GM15510 (cell line): ENCODE results near the gene B3GNT5.

ENCODE experiments used
- POLR2A ChIP-seq: IDR thresholded peaks from 3 replicates; pipeline ENCODE4 v1.6.1; 2011; ENCODE audit warnings: borderline replicate concordance; ENCODE audit not compliant: insufficient read length; ENCODE audit errors: extremely low read depth

The B3GNT5 gene

GRCh38 chr3:183272142-183272541, 19.1 kb downstream of the B3GNT5 start:
- TF ChIP-seq POLR2A: no peak

- TF ChIP-seq POLR2A: no peak
Observed at GRCh38 chr3:183272791-183273190, 19.7 kb downstream of the B3GNT5 start.

- no peak for TF ChIP-seq POLR2A
Observed at GRCh38 chr3:183274609-183275008, 21.6 kb downstream of the B3GNT5 start.

- TF ChIP-seq POLR2A: no peak
Observed at GRCh38 chr3:183275418-183275817, 22.4 kb downstream of the B3GNT5 start.

- TF ChIP-seq POLR2A: no peak
Observed at GRCh38 chr3:183275937-183276336, 22.9 kb downstream of the B3GNT5 start.

GRCh38 chr3:183277260-183277659, 24.2 kb downstream of the B3GNT5 start:
- TF ChIP-seq POLR2A: no peak

- TF ChIP-seq POLR2A: no peak
Observed at GRCh38 chr3:183278479-183279088, 25.5 kb downstream of the B3GNT5 start.

- TF ChIP-seq POLR2A: no peak
Observed at GRCh38 chr3:183279371-183279770, 26.3 kb downstream of the B3GNT5 start.

GRCh38 chr3:183281126-183281797, 28.2 kb downstream of the B3GNT5 start:
- no peak for TF ChIP-seq POLR2A

- TF ChIP-seq POLR2A: no peak
Observed at GRCh38 chr3:183283886-183284285, 30.8 kb downstream of the B3GNT5 start.

GRCh38 chr3:183284570-183284969, 31.5 kb downstream of the B3GNT5 start:
- no peak for TF ChIP-seq POLR2A

GRCh38 chr3:183285318-183285717, 32.3 kb downstream of the B3GNT5 start:
- no peak for TF ChIP-seq POLR2A

GRCh38 chr3:183285828-183286457, 32.9 kb downstream of the B3GNT5 start:
- peak; percentile 19 for TF ChIP-seq POLR2A

- no peak for TF ChIP-seq POLR2A
Observed at GRCh38 chr3:183287301-183287971, 34.4 kb downstream of the B3GNT5 start.

GRCh38 chr3:183288117-183288516, 35.1 kb downstream of the B3GNT5 start:
- no peak for TF ChIP-seq POLR2A
